ENCODE measurements around the gene MCM5. TPM values are rescaled to one million over a fixed set of nuclear protein-coding genes. Genes with fewer than 3 reads are reported as not detected.

The MCM5 gene
- polyA plus RNA-seq (2013, experiment 1 of 2): 147 TPM
- polyA plus RNA-seq (2013, experiment 2 of 2): 148 TPM

GRCh38 chr22:35399678-35400500 lies at the start of gene MCM5:
MCM5 (plus strand) TSS chr22:35400140; CDS start chr22:35400439, 299 bp downstream.
- H2BK5ac ChIP-seq (ENCODE audit: low read length): peak within 1 kb of the TSS; percentile 87
- H3K4me3 ChIP-seq (ENCODE audit: low read length): peak within 1 kb of the TSS; percentile 98
- peaks cover 8% of the 10 kb centered on the region for H3K36me3 ChIP-seq (ENCODE audit: control insufficient read depth, insufficient read depth, low read length)
- H3K27me3 ChIP-seq (ENCODE audit: insufficient read depth, low read length, poor library complexity): no peaks in the 10 kb centered on the region
- H2AK5ac ChIP-seq (ENCODE audit: low read length): peak within 1 kb of the TSS; percentile 48
- peak within 1 kb of the TSS; percentile 11 for H3K27ac ChIP-seq (ENCODE audit: low read depth, low read length)
- peak within 1 kb of the TSS; percentile 89 for H2BK15ac ChIP-seq (replicated peaks; ENCODE audit: low read depth)
- H3K4ac ChIP-seq (ENCODE audit: low read depth, low read length): peak within 1 kb of the TSS; percentile 91
- H3K18ac ChIP-seq (ENCODE audit: low read length): peak within 1 kb of the TSS; percentile 88
- peaks cover 5% of the 10 kb centered on the region for H3K4me1 ChIP-seq (ENCODE audit: control insufficient read depth, low read depth, low read length)
- H3K4me2 ChIP-seq (ENCODE audit: low read length): peak within 1 kb of the TSS; percentile 72
- WGBS (ENCODE audit: extremely low coverage, insufficient coverage, low lambda C conversion rate): no CpG with 5 or more reads among the region's 64 CpGs
- H4K8ac ChIP-seq (ENCODE audit: low read depth, low read length): peak within 1 kb of the TSS; percentile 90
- H3K79me1 ChIP-seq (ENCODE audit: low read length): peaks cover 10% of the 10 kb centered on the region
- peak within 1 kb of the TSS; percentile 92 for H4K5ac ChIP-seq (ENCODE audit: low read length)
- H3K56ac ChIP-seq (ENCODE audit: low read length): peak within 1 kb of the TSS; percentile 93
- peak within 1 kb of the TSS; percentile 80 for H3K23ac ChIP-seq (ENCODE audit: low read length)
- peak within 1 kb of the TSS; percentile 92 for H3K9ac ChIP-seq (ENCODE audit: low read length)
- H2BK120ac ChIP-seq (ENCODE audit: low read depth, low read length): peak within 1 kb of the TSS; percentile 95
- peaks cover 33% of the 10 kb centered on the region for H3K79me2 ChIP-seq (ENCODE audit: control insufficient read depth, insufficient read depth, low read length)
- peak; percentile 99 for DNase-seq

GRCh38 chr22:35350539-35351503 lies 49.1 kb upstream of the MCM5 start:
- H4K5ac ChIP-seq (ENCODE audit: low read length): no peak overlapping the region
- no peaks in the 10 kb centered on the region for H3K79me1 ChIP-seq (ENCODE audit: low read length)
- H3K18ac ChIP-seq (ENCODE audit: low read length): peak overlapping the region; percentile 13
- no peak overlapping the region for H4K8ac ChIP-seq (ENCODE audit: low read depth, low read length)
- H3K27ac ChIP-seq (ENCODE audit: low read depth, low read length): no peak overlapping the region
- peak overlapping the region; percentile 83 for H3K56ac ChIP-seq (ENCODE audit: low read length)
- peak; percentile 92 for DNase-seq
- no peaks in the 10 kb centered on the region for H3K36me3 ChIP-seq (ENCODE audit: control insufficient read depth, insufficient read depth, low read length)
- H2AK5ac ChIP-seq (ENCODE audit: low read length): no peak overlapping the region
- no peak overlapping the region for H3K23ac ChIP-seq (ENCODE audit: low read length)
- no peak overlapping the region for H2BK120ac ChIP-seq (ENCODE audit: low read depth, low read length)
- H3K4me2 ChIP-seq (ENCODE audit: low read length): peak overlapping the region; percentile 84
- H2BK5ac ChIP-seq (ENCODE audit: low read length): no peak overlapping the region
- no peak overlapping the region for H2BK15ac ChIP-seq (replicated peaks; ENCODE audit: low read depth)
- H3K9ac ChIP-seq (ENCODE audit: low read length): peak overlapping the region; percentile 76
- peak overlapping the region; percentile 7 for H3K4ac ChIP-seq (ENCODE audit: low read depth, low read length)
- H3K4me1 ChIP-seq (ENCODE audit: control insufficient read depth, low read depth, low read length): no peaks in the 10 kb centered on the region
- no peaks in the 10 kb centered on the region for H3K79me2 ChIP-seq (ENCODE audit: control insufficient read depth, insufficient read depth, low read length)
- H3K4me3 ChIP-seq (ENCODE audit: low read length): peak overlapping the region; percentile 53
- WGBS (ENCODE audit: extremely low coverage, insufficient coverage, low lambda C conversion rate): no CpG with 5 or more reads among the region's 47 CpGs
- H3K27me3 ChIP-seq (ENCODE audit: insufficient read depth, low read length, poor library complexity): no peaks in the 10 kb centered on the region

- Histone ChIP-seq H2BK5ac (ENCODE audit: low read length) (no peak overlapping the region), H3K9ac (ENCODE audit: low read length) (no peak overlapping the region), H3K36me3 (ENCODE audit: control insufficient read depth, insufficient read depth, low read length) (no peaks in the 10 kb centered on the region), H3K27ac (ENCODE audit: low read depth, low read length) (no peak overlapping the region), H3K23ac (ENCODE audit: low read length) (no peak overlapping the region), H3K56ac (ENCODE audit: low read length) (no peak overlapping the region), H2BK120ac (ENCODE audit: low read depth, low read length) (no peak overlapping the region), H2BK15ac (replicated peaks; ENCODE audit: low read depth) (no peak overlapping the region), H3K18ac (ENCODE audit: low read length) (no peak overlapping the region), H3K79me1 (ENCODE audit: low read length) (no peaks in the 10 kb centered on the region), H3K27me3 (ENCODE audit: insufficient read depth, low read length, poor library complexity) (no peaks in the 10 kb centered on the region), H4K8ac (ENCODE audit: low read depth, low read length) (no peak overlapping the region), H3K4ac (ENCODE audit: low read depth, low read length) (no peak overlapping the region), H3K4me2 (ENCODE audit: low read length) (no peak overlapping the region), H3K79me2 (ENCODE audit: control insufficient read depth, insufficient read depth, low read length) (no peaks in the 10 kb centered on the region), H2AK5ac (ENCODE audit: low read length) (no peak overlapping the region), H3K4me1 (ENCODE audit: control insufficient read depth, low read depth, low read length) (no peaks in the 10 kb centered on the region), H4K5ac (ENCODE audit: low read length) (no peak overlapping the region), H3K4me3 (ENCODE audit: low read length) (no peak overlapping the region)
- peak; percentile 68 for DNase-seq
- no CpG with 5 or more reads among the region's 19 CpGs for WGBS (ENCODE audit: extremely low coverage, insufficient coverage, low lambda C conversion rate)
These were observed 47.5 kb upstream of the MCM5 start for GRCh38 chr22:35352214-35353111.

GRCh38 chr22:35353318-35353717 lies 46.6 kb upstream of the MCM5 start:
- H2BK15ac ChIP-seq (replicated peaks; ENCODE audit: low read depth): no peak overlapping the region
- H4K8ac ChIP-seq (ENCODE audit: low read depth, low read length): no peak overlapping the region
- no peak overlapping the region for H2BK5ac ChIP-seq (ENCODE audit: low read length)
- H3K56ac ChIP-seq (ENCODE audit: low read length): no peak overlapping the region
- H3K4me1 ChIP-seq (ENCODE audit: control insufficient read depth, low read depth, low read length): no peaks in the 10 kb centered on the region
- no peaks in the 10 kb centered on the region for H3K27me3 ChIP-seq (ENCODE audit: insufficient read depth, low read length, poor library complexity)
- no peaks in the 10 kb centered on the region for H3K36me3 ChIP-seq (ENCODE audit: control insufficient read depth, insufficient read depth, low read length)
- H2BK120ac ChIP-seq (ENCODE audit: low read depth, low read length): no peak overlapping the region
- no peaks in the 10 kb centered on the region for H3K79me1 ChIP-seq (ENCODE audit: low read length)
- DNase-seq: no peak
- no peak overlapping the region for H3K23ac ChIP-seq (ENCODE audit: low read length)
- WGBS (ENCODE audit: extremely low coverage, insufficient coverage, low lambda C conversion rate): no CpG with 5 or more reads among the region's 12 CpGs
- H4K5ac ChIP-seq (ENCODE audit: low read length): no peak overlapping the region
- H3K79me2 ChIP-seq (ENCODE audit: control insufficient read depth, insufficient read depth, low read length): no peaks in the 10 kb centered on the region
- no peak overlapping the region for H3K4me2 ChIP-seq (ENCODE audit: low read length)
- H3K18ac ChIP-seq (ENCODE audit: low read length): no peak overlapping the region
- no peak overlapping the region for H3K4ac ChIP-seq (ENCODE audit: low read depth, low read length)
- no peak overlapping the region for H2AK5ac ChIP-seq (ENCODE audit: low read length)
- no peak overlapping the region for H3K27ac ChIP-seq (ENCODE audit: low read depth, low read length)
- no peak overlapping the region for H3K9ac ChIP-seq (ENCODE audit: low read length)
- no peak overlapping the region for H3K4me3 ChIP-seq (ENCODE audit: low read length)

- H2BK5ac ChIP-seq (ENCODE audit: low read length): no peak overlapping the region
- no peak overlapping the region for H2AK5ac ChIP-seq (ENCODE audit: low read length)
- no peak overlapping the region for H3K56ac ChIP-seq (ENCODE audit: low read length)
- H3K79me1 ChIP-seq (ENCODE audit: low read length): no peaks in the 10 kb centered on the region
- no peak overlapping the region for H3K4me2 ChIP-seq (ENCODE audit: low read length)
- DNase-seq: no peak
- whole genome bisulfite sequencing (ENCODE audit: extremely low coverage, insufficient coverage, low lambda C conversion rate): no CpG with 5 or more reads among the region's 4 CpGs
- H4K8ac ChIP-seq (ENCODE audit: low read depth, low read length): no peak overlapping the region
- no peak overlapping the region for H3K27ac ChIP-seq (ENCODE audit: low read depth, low read length)
- no peaks in the 10 kb centered on the region for H3K27me3 ChIP-seq (ENCODE audit: insufficient read depth, low read length, poor library complexity)
- no peaks in the 10 kb centered on the region for H3K4me1 ChIP-seq (ENCODE audit: control insufficient read depth, low read depth, low read length)
- H2BK15ac ChIP-seq (replicated peaks; ENCODE audit: low read depth): no peak overlapping the region
- no peak overlapping the region for H3K18ac ChIP-seq (ENCODE audit: low read length)
- no peak overlapping the region for H3K23ac ChIP-seq (ENCODE audit: low read length)
- H4K5ac ChIP-seq (ENCODE audit: low read length): no peak overlapping the region
- no peak overlapping the region for H3K9ac ChIP-seq (ENCODE audit: low read length)
- no peaks in the 10 kb centered on the region for H3K79me2 ChIP-seq (ENCODE audit: control insufficient read depth, insufficient read depth, low read length)
- no peak overlapping the region for H2BK120ac ChIP-seq (ENCODE audit: low read depth, low read length)
- H3K36me3 ChIP-seq (ENCODE audit: control insufficient read depth, insufficient read depth, low read length): no peaks in the 10 kb centered on the region
- H3K4ac ChIP-seq (ENCODE audit: low read depth, low read length): no peak overlapping the region
- H3K4me3 ChIP-seq (ENCODE audit: low read length): no peak overlapping the region
These were observed 45.9 kb upstream of the MCM5 start for GRCh38 chr22:35354068-35354467.
